ENCODE measurements around the gene SNX30.

SNX30 gene

DNA sequence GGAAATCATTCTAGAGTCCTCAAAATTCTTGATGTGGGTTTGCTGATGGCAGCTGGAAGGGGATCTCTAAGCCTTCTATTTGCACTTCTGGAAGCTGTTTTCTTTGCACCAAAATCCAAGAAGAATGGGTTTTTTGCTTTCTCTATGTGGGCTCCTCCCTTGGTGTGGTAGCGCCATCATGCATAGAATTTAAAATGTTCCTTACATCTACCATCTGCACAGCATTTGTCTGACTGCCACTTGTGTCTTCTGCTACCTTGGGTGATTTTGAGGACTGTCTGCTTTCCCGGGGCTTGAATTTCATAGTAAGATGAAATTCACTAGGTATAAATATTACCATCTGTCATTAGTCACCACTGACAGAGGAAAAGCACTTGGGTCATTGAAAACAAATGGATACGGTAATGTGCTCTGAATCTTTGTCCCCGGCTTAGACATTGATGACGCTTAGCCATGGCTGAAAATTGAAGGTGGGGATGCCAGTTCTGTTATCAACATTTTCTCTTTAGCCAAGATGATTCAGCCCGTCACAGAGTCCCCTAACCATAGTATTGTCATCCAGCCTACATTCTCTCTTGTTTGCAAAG lies 30.0 kb downstream of the SNX30 start:
- Histone ChIP-seq H3K4me3 (ENCODE audit: low read depth, low read length) (no peak overlapping the region), H3K36me3 (ENCODE audit: control insufficient read depth in 2 of 2, insufficient read depth in 1 of 2, low read length in 2 of 2) (no peaks in the 10 kb centered on the region), H3K27ac (ENCODE audit: extremely low read depth, low read depth, low read length) (no peak overlapping the region), H3K4me1 (ENCODE audit: control insufficient read depth, insufficient read depth, low read length) (no peaks in the 10 kb centered on the region), H3K9me3 (ENCODE audit: control insufficient read depth, insufficient read depth, low read depth, low read length) (no peaks in the 10 kb centered on the region)
- ChIA-PET POLR2A (no interaction called here), CTCF (no interaction called here)
- TF ChIP-seq ELK4 (IDR thresholded peaks at IDR 0.05; ENCODE audit: borderline replicate concordance, low read depth, low read length): no peak
- no peak for TF ChIP-seq ZFP69B (tag by site-specific recombination; IDR thresholded peaks at IDR 0.05)

DNA sequence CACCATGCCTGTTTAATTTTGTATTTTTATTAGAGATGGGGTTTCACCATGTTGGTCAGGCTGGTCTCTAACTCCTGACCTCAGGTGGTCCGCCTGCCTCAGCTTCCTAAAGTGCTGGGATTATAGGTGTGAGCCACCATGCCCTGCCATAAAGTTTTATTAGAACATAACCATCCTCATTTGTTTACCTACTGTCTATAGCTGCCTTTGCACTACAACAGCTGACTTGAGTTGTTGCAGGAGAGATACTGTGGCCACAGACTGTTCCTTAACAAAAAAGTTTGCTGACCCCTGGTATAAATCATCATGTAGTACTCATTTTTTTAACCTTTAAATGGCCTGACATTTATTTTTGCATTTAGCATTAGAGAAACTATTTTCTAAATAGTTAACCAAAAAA lies 31.7 kb downstream of the SNX30 start:
- no peaks in the 10 kb centered on the region for H3K36me3 ChIP-seq (ENCODE audit: control insufficient read depth in 2 of 2, insufficient read depth in 1 of 2, low read length in 2 of 2)
- no peaks in the 10 kb centered on the region for H3K9me3 ChIP-seq (ENCODE audit: control insufficient read depth, insufficient read depth, low read depth, low read length)
- no peak overlapping the region for H3K4me3 ChIP-seq (ENCODE audit: low read depth, low read length)
- ChIA-PET CTCF (interaction anchor here (1.4 to 1.8 kb wide), 4 partner anchors 11 to 38 kb away, joined by 3 to 7 read pairs (median 4); partner anchors contain the start of gene SNX30), POLR2A (interaction anchor here (1.1 kb wide), 1 partner anchor 64 kb away, joined by 3 read pairs; the partner anchor contains the start of gene INIP)
- no peak overlapping the region for H3K27ac ChIP-seq (ENCODE audit: extremely low read depth, low read depth, low read length)
- TF ChIP-seq ZNF324 (tag by site-specific recombination; IDR thresholded peaks at IDR 0.05) (no peak), ZNF211 (tag by site-specific recombination; IDR thresholded peaks at IDR 0.05; ENCODE audit: low read depth) (no peak), ZNF280C (tag by site-specific recombination; IDR thresholded peaks at IDR 0.05) (no peak), ZNF571 (tag by site-specific recombination; IDR thresholded peaks at IDR 0.05) (no peak), ZNF366 (tag by site-specific recombination; conservative IDR thresholded peaks at IDR 0.05) (no peak), ZSCAN5A (tag by site-specific recombination; IDR thresholded peaks at IDR 0.05) (no peak), ZNF2 (tag by site-specific recombination; IDR thresholded peaks at IDR 0.05) (no peak), RBAK (tag by site-specific recombination; IDR thresholded peaks at IDR 0.05) (no peak), OVOL3 (tag by site-specific recombination; IDR thresholded peaks at IDR 0.05) (no peak), ZNF664 (tag by site-specific recombination; IDR thresholded peaks at IDR 0.05) (no peak), IKZF3 (tag by site-specific recombination; IDR thresholded peaks at IDR 0.05) (no peak)
- no peaks in the 10 kb centered on the region for H3K4me1 ChIP-seq (ENCODE audit: control insufficient read depth, insufficient read depth, low read length)

DNA sequence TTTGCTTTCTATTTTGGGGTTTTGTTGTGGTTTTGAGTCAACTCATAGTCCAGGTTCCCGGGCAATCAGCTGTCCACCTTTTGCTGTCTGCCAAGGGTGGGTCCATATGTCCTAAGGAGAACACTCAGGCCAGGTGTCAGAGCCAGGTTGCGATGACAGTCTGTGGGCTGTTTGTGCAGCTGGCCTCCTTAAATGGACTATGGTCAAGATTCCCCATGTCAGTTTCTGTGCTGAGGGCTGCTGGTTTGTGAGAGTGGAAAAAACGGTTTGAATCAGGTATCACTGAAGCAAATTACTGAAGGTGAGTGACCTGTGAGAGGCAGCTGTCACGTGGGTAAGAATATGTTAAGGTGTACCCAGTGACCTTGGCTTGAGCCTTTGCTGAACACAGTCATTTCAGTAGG lies 33.0 kb downstream of the SNX30 start:
- CTCF ChIA-PET: interaction anchor here (1.0 to 1.8 kb wide), 5 partner anchors 9 to 619 kb away, joined by 3 to 7 read pairs (median 5); partner anchors contain the start of gene SNX30
- POLR2A ChIA-PET: interaction anchor here (0.8 to 0.9 kb wide), 2 partner anchors 19 to 32 kb away, joined by 3 read pairs; no protein-coding TSS in a partner anchor
- no peak overlapping the region for H3K4me3 ChIP-seq (ENCODE audit: low read depth, low read length)
- TF ChIP-seq GLIS2 (tag by site-specific recombination; IDR thresholded peaks at IDR 0.05) (no peak), RBAK (tag by site-specific recombination; IDR thresholded peaks at IDR 0.05) (no peak), ZNF670 (tag by site-specific recombination; IDR thresholded peaks at IDR 0.05; ENCODE audit: low read depth) (no peak), ZBTB8A (tag by site-specific recombination; IDR thresholded peaks at IDR 0.05) (no peak), ZNF449 (tag by site-specific recombination; IDR thresholded peaks at IDR 0.05) (no peak), ZNF560 (tag by site-specific recombination; IDR thresholded peaks at IDR 0.05; ENCODE audit: borderline replicate concordance) (no peak), OVOL3 (tag by site-specific recombination; IDR thresholded peaks at IDR 0.05) (no peak), ZNF791 (tag by site-specific recombination; IDR thresholded peaks at IDR 0.05) (no peak), KLF8 (tag by site-specific recombination; IDR thresholded peaks at IDR 0.05) (no peak), ZNF473 (tag by site-specific recombination; IDR thresholded peaks at IDR 0.05) (no peak), ZNF239 (tag by site-specific recombination; IDR thresholded peaks at IDR 0.05) (no peak), YY2 (tag by site-specific recombination; IDR thresholded peaks at IDR 0.05) (no peak), ZNF202 (tag by site-specific recombination; IDR thresholded peaks at IDR 0.05; ENCODE audit: borderline replicate concordance) (no peak)
- TF ChIP-seq, protein P1, sequence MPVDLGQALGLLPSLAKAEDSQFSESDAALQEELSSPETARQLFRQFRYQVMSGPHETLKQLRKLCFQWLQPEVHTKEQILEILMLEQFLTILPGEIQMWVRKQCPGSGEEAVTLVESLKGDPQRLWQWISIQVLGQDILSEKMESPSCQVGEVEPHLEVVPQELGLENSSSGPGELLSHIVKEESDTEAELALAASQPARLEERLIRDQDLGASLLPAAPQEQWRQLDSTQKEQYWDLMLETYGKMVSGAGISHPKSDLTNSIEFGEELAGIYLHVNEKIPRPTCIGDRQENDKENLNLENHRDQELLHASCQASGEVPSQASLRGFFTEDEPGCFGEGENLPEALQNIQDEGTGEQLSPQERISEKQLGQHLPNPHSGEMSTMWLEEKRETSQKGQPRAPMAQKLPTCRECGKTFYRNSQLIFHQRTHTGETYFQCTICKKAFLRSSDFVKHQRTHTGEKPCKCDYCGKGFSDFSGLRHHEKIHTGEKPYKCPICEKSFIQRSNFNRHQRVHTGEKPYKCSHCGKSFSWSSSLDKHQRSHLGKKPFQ (tag by site-specific recombination; IDR thresholded peaks at IDR 0.05): no peak

More for the DNA sequence above, 33.0 kb downstream of the SNX30 start:
- no peaks in the 10 kb centered on the region for H3K36me3 ChIP-seq (ENCODE audit: control insufficient read depth in 2 of 2, insufficient read depth in 1 of 2, low read length in 2 of 2)
- no peaks in the 10 kb centered on the region for H3K4me1 ChIP-seq (ENCODE audit: control insufficient read depth, insufficient read depth, low read length)
- H3K27ac ChIP-seq (ENCODE audit: extremely low read depth, low read depth, low read length): no peak overlapping the region
- no peaks in the 10 kb centered on the region for H3K9me3 ChIP-seq (ENCODE audit: control insufficient read depth, insufficient read depth, low read depth, low read length)

Data from HEK293 (cell line).